ENCODE data around the gene KIRREL3.

KIRREL3 gene

GRCh38 chr11:126914166-126914565 lies 86.4 kb downstream of the KIRREL3 start:
- no peak overlapping the region for H3K27ac ChIP-seq (ENCODE audit: low read length)
- TF ChIP-seq, protein P1, sequence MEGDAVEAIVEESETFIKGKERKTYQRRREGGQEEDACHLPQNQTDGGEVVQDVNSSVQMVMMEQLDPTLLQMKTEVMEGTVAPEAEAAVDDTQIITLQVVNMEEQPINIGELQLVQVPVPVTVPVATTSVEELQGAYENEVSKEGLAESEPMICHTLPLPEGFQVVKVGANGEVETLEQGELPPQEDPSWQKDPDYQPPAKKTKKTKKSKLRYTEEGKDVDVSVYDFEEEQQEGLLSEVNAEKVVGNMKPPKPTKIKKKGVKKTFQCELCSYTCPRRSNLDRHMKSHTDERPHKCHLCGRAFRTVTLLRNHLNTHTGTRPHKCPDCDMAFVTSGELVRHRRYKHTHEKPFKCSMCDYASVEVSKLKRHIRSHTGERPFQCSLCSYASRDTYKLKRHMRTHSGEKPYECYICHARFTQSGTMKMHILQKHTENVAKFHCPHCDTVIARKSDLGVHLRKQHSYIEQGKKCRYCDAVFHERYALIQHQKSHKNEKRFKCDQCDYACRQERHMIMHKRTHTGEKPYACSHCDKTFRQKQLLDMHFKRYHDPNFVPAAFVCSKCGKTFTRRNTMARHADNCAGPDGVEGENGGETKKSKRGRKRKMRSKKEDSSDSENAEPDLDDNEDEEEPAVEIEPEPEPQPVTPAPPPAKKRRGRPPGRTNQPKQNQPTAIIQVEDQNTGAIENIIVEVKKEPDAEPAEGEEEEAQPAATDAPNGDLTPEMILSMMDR (IDR thresholded peaks at IDR 0.05; ENCODE audit: low read depth, low read length): no peak
- TF ChIP-seq EZH2phosphoT487 (IDR thresholded peaks at IDR 0.05; ENCODE audit: low read depth): no peak
- H3K4me3 ChIP-seq (ENCODE audit: low read length): no peak overlapping the region
- no peaks in the 10 kb centered on the region for H3K79me2 ChIP-seq (ENCODE audit: low read length)
- no peak overlapping the region for H2AFZ ChIP-seq (ENCODE audit: low read depth, low read length)
- H3K4me1 ChIP-seq (ENCODE audit: low read length): peaks cover 12% of the 10 kb centered on the region
- H3K9ac ChIP-seq (ENCODE audit: low read length): no peak overlapping the region
- no peaks in the 10 kb centered on the region for H3K9me3 ChIP-seq (ENCODE audit: insufficient read depth, low read length)
- no peaks in the 10 kb centered on the region; the same call in 1 of the 2 replicates for H3K27me3 ChIP-seq (ENCODE audit: low read depth, low read length)
- H3K36me3 ChIP-seq (replicated peaks; ENCODE audit: low read depth, low read length): no peaks in the 10 kb centered on the region
- H3K4me2 ChIP-seq (ENCODE audit: low read length): no peak overlapping the region
- H4K20me1 ChIP-seq (ENCODE audit: insufficient read depth, low read length): no peaks in the 10 kb centered on the region; the same call in 1 of the 2 replicates

DNA sequence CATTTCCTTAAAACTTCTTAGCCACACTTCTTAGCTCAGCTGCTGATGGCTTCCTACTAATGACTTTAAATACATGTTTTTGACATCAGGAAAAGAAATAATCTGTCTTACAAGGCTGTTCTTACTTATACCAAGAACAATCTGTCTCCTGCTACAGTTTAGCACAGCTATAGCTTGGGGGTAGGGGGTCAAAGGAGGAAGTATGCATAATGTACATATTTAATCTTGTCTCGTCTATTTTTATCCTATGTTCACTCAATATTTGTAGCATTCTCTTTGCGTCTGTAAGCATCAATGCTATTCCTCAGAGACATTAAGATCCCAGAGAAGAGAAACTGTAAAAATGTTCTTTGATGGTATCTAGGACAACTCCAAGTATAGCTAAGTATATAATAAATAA lies 96.0 kb downstream of the KIRREL3 start:
- H3K27me3 ChIP-seq (ENCODE audit: low read depth, low read length): peaks cover 16% of the 10 kb centered on the region; the same call in 1 of the 2 replicates
- H3K4me3 ChIP-seq (ENCODE audit: low read length): no peak overlapping the region
- H3K79me2 ChIP-seq (ENCODE audit: low read length): no peaks in the 10 kb centered on the region
- no peaks in the 10 kb centered on the region for H3K4me1 ChIP-seq (ENCODE audit: low read length)
- no peaks in the 10 kb centered on the region for H4K20me1 ChIP-seq (ENCODE audit: insufficient read depth, low read length)
- no peak overlapping the region for H2AFZ ChIP-seq (ENCODE audit: low read depth, low read length)
- H3K27ac ChIP-seq (ENCODE audit: low read length): no peak overlapping the region
- H3K4me2 ChIP-seq (ENCODE audit: low read length): no peak overlapping the region
- no peaks in the 10 kb centered on the region for H3K36me3 ChIP-seq (replicated peaks; ENCODE audit: low read depth, low read length)
- H3K9ac ChIP-seq (ENCODE audit: low read length): no peak overlapping the region
- no peaks in the 10 kb centered on the region for H3K9me3 ChIP-seq (ENCODE audit: insufficient read depth, low read length)
- TF ChIP-seq EZH2phosphoT487 (IDR thresholded peaks at IDR 0.05; ENCODE audit: low read depth): no peak
- TF ChIP-seq, protein P1 (IDR thresholded peaks at IDR 0.05; ENCODE audit: low read depth, low read length): no peak

GRCh38 chr11:126901783-126902182 lies 98.8 kb downstream of the KIRREL3 start:
- Histone ChIP-seq H3K79me2 (ENCODE audit: low read length) (no peaks in the 10 kb centered on the region), H3K4me1 (ENCODE audit: low read length) (no peaks in the 10 kb centered on the region), H3K27ac (ENCODE audit: low read length) (no peak overlapping the region), H3K27me3 (ENCODE audit: low read depth, low read length) (peaks cover 16% of the 10 kb centered on the region; the same call in 1 of the 2 replicates), H3K4me2 (ENCODE audit: low read length) (no peak overlapping the region), H4K20me1 (ENCODE audit: insufficient read depth, low read length) (no peaks in the 10 kb centered on the region), H3K4me3 (ENCODE audit: low read length) (no peak overlapping the region), H3K9ac (ENCODE audit: low read length) (no peak overlapping the region), H2AFZ (ENCODE audit: low read depth, low read length) (no peak overlapping the region), H3K9me3 (ENCODE audit: insufficient read depth, low read length) (no peaks in the 10 kb centered on the region), H3K36me3 (replicated peaks; ENCODE audit: low read depth, low read length) (no peaks in the 10 kb centered on the region)
- TF ChIP-seq EZH2phosphoT487 (IDR thresholded peaks at IDR 0.05; ENCODE audit: low read depth): no peak
- TF ChIP-seq, protein P1 (IDR thresholded peaks at IDR 0.05; ENCODE audit: low read depth, low read length): no peak

GRCh38 chr11:126899961-126900748 lies 100.4 kb downstream of the KIRREL3 start:
- Histone ChIP-seq H3K9ac (ENCODE audit: low read length) (no peak overlapping the region), H3K4me2 (ENCODE audit: low read length) (no peak overlapping the region), H3K4me3 (ENCODE audit: low read length) (no peak overlapping the region), H3K36me3 (replicated peaks; ENCODE audit: low read depth, low read length) (no peaks in the 10 kb centered on the region), H3K27ac (ENCODE audit: low read length) (no peak overlapping the region), H4K20me1 (ENCODE audit: insufficient read depth, low read length) (no peaks in the 10 kb centered on the region), H3K9me3 (ENCODE audit: insufficient read depth, low read length) (no peaks in the 10 kb centered on the region), H2AFZ (ENCODE audit: low read depth, low read length) (no peak overlapping the region), H3K27me3 (ENCODE audit: low read depth, low read length) (peaks cover 16% of the 10 kb centered on the region; the same call in 1 of the 2 replicates), H3K4me1 (ENCODE audit: low read length) (no peaks in the 10 kb centered on the region), H3K79me2 (ENCODE audit: low read length) (no peaks in the 10 kb centered on the region)
- TF ChIP-seq, protein P1 (IDR thresholded peaks at IDR 0.05; ENCODE audit: low read depth, low read length): no peak
- TF ChIP-seq EZH2phosphoT487 (IDR thresholded peaks at IDR 0.05; ENCODE audit: low read depth): no peak
